Progenitor cell of endocrine pancreas (in vitro differentiated cells): ENCODE measurements around the gene DTNA. TPM values are rescaled to one million over a fixed set of nuclear protein-coding genes. Genes with fewer than 3 reads are reported as not detected.

Source experiments
- DNase-seq: peaks from one replicate; pipeline ENCODE4 v3.0.0; 2021; ENCODE audit warnings: low spot score; ENCODE audit not compliant: unreplicated experiment
- H3K27ac Mint-ChIP-seq: 2 replicates; pipeline ENCODE4 v1.8.0; 2021; ENCODE audit warnings: mild to moderate bottlenecking, moderate library complexity, mixed read lengths
- H3K27me3 Mint-ChIP-seq: 2 replicates; pipeline ENCODE4 v1.8.0; 2021; ENCODE audit warnings: mixed read lengths
- H3K36me3 Mint-ChIP-seq: 2 replicates; pipeline ENCODE4 v1.8.0; 2022; ENCODE audit warnings: mixed read lengths; ENCODE audit not compliant: insufficient read depth
- H3K4me1 Mint-ChIP-seq: 2 replicates; pipeline ENCODE4 v1.8.0; 2021; ENCODE audit warnings: low read depth, mixed read lengths
- H3K4me3 Mint-ChIP-seq: 2 replicates; pipeline ENCODE4 v1.8.0; 2021; ENCODE audit warnings: low read depth, mild to moderate bottlenecking, moderate library complexity, mixed read lengths
- H3K9me3 Mint-ChIP-seq: 2 replicates; pipeline ENCODE4 v1.8.0; 2021; ENCODE audit warnings: low read depth, mixed read lengths
- total RNA-seq: library from RNA; stranded (reverse); gene quantifications from 2 replicates; pipeline ENCODE4 v1.2.1, GENCODE V29; 2021
- TF ChIP-seq, protein P1 (sequence below): fragments of 200-600 bp; sonication (generic); IDR thresholded peaks from one replicate; pipeline ENCODE4 v1.5.0; 2021; ENCODE audit warnings: antibody characterized with exemption, mild to moderate bottlenecking; ENCODE audit not compliant: unreplicated experiment

The DTNA gene
- total RNA-seq, 1 donor from 2014 or later, result 25.4 TPM

DNA sequence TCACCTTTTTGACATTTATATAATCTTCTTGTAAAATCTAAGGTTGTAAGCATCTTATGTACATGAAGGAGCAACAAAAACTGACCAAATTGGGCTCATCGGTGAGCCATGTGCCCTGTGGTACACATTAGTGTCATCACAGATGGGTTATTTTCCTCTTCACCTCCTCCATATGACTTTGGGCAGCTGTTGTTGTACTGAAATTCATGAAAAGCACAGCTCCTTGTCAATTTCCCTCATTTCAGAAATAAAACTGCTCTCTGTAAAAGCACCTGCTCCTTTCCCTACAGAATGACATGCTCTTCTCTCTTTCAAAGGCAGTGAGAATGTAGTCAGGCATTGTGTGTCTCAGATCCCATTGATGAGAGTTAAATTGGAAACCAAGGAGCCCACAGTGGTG lies 42.0 kb downstream of the DTNA start:
- no peak for DNase-seq
- H3K9me3 Mint-ChIP-seq, result peaks cover 15% of the 10 kb centered on the region

DNA sequence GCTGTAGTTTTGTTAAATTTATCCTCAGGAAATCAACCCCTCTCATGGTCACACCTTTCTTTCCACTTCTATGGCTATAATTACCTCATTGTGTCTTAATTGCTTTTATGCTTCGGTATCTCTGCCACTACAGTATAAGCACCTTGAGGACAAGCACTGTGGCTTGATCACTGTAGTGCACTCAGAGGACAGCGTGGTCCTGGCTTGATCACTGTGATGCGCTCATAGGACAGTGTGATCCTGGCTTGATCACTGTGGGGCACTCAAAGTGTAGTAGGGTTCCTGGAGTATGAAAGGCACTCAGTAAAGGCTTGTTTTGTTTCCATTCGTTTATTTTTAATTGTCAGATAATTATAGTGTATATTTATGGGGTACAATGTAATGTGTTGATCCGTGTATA lies 44.2 kb downstream of the DTNA start:
- H3K27ac Mint-ChIP-seq, result no peak overlapping the region
- no peaks in the 10 kb centered on the region for H3K27me3 Mint-ChIP-seq
- TF ChIP-seq, protein P1, sequence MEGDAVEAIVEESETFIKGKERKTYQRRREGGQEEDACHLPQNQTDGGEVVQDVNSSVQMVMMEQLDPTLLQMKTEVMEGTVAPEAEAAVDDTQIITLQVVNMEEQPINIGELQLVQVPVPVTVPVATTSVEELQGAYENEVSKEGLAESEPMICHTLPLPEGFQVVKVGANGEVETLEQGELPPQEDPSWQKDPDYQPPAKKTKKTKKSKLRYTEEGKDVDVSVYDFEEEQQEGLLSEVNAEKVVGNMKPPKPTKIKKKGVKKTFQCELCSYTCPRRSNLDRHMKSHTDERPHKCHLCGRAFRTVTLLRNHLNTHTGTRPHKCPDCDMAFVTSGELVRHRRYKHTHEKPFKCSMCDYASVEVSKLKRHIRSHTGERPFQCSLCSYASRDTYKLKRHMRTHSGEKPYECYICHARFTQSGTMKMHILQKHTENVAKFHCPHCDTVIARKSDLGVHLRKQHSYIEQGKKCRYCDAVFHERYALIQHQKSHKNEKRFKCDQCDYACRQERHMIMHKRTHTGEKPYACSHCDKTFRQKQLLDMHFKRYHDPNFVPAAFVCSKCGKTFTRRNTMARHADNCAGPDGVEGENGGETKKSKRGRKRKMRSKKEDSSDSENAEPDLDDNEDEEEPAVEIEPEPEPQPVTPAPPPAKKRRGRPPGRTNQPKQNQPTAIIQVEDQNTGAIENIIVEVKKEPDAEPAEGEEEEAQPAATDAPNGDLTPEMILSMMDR, result no peak
- no peak overlapping the region for H3K4me3 Mint-ChIP-seq
- H3K9me3 Mint-ChIP-seq, result peaks cover 12% of the 10 kb centered on the region
- H3K4me1 Mint-ChIP-seq, result peaks cover 11% of the 10 kb centered on the region
- no peaks in the 10 kb centered on the region for H3K36me3 Mint-ChIP-seq
- no peak for DNase-seq

More for the DNA sequence above, 42.0 kb downstream of the DTNA start:
- no peaks in the 10 kb centered on the region for H3K27me3 Mint-ChIP-seq
- no peak overlapping the region for H3K27ac Mint-ChIP-seq
- TF ChIP-seq, protein P1, result no peak
- no peaks in the 10 kb centered on the region for H3K4me1 Mint-ChIP-seq
- no peaks in the 10 kb centered on the region for H3K36me3 Mint-ChIP-seq
- no peak overlapping the region for H3K4me3 Mint-ChIP-seq

DNA sequence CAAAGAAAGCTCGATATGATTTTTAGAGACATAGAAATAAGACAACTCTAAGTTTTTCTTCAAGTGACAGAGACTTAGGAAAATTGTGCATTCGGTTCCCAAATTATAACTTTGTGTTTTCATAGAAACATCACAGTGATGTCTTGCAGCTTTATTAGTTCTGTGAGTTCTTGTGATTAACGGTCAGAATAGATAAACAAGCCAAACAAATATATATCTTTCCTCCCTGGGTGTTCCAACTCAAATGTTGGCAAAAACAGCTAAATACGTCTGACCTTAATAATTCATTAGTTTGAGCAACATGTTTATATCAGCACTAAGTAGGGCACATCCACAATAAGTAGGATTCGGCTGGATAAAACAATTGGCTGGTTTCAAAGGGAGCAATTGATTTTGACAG lies 47.6 kb downstream of the DTNA start:
- peaks cover 2% of the 10 kb centered on the region for H3K36me3 Mint-ChIP-seq
- H3K27me3 Mint-ChIP-seq, result no peaks in the 10 kb centered on the region
- peaks cover 12% of the 10 kb centered on the region for H3K9me3 Mint-ChIP-seq
- H3K4me3 Mint-ChIP-seq, result no peak overlapping the region
- DNase-seq, result no peak
- H3K4me1 Mint-ChIP-seq, result peaks cover 11% of the 10 kb centered on the region
- H3K27ac Mint-ChIP-seq, result no peak overlapping the region
- TF ChIP-seq, protein P1, result no peak

DNA sequence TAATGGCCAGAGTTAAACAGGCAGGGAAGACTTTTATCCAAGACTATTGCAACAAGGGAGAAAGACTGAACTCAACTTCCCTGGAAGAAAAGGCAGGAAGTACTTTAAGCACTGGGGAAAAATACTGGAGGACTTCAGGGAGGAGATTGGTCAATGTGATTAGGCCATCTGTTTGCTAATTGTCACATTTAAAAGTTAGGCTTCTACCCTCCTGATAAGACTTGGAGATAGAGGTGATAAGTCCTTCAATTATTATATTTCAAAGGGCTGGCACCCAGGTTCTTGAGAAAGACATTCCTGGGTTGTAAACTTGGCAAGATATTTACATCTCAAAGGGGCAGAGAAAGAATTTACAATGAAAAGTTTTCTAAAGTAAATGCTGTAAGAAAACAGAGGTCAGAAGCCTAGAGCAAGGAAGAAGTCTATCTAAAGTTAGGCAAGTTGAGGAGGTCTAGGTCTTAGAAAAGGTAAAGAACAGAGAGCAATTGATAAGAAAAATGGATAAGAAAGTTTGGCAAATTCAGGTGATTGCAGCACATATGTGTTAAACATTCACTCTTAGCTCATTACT lies 48.4 kb downstream of the DTNA start:
- Mint-ChIP-seq H3K27ac (peak overlapping the region; percentile 49), H3K9me3 (peaks cover 12% of the 10 kb centered on the region), H3K4me3 (no peak overlapping the region)

DNA sequence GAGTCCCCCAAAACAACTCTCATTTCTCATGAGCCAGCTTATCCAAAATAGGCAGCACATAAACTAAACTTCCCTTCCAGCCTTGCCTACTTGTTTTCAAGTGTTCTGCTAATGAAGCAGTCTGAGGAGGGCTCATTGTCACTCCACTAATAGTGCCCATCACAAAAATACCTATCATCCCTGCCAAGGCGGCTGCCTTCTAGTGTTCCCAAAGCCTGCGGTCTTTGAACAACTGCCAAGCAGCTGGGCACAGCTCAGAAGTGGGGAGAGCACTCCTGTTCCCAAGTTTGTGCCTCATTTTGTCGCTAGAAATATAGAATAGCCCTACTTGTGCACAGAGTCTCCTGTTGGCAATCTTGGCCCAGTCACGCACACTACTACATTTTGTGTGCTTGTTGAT lies 50.3 kb downstream of the DTNA start:
- Mint-ChIP-seq H3K4me1 (peaks cover 11% of the 10 kb centered on the region), H3K27me3 (no peaks in the 10 kb centered on the region), H3K36me3 (peaks cover 2% of the 10 kb centered on the region), H3K4me3 (no peak overlapping the region), H3K27ac (no peak overlapping the region), H3K9me3 (peaks cover 3% of the 10 kb centered on the region)
- DNase-seq, result no peak
- TF ChIP-seq, protein P1, result no peak

More for the DNA sequence above, 48.4 kb downstream of the DTNA start:
- DNase-seq, result no peak
- TF ChIP-seq, protein P1, result no peak
- Mint-ChIP-seq H3K27me3 (no peaks in the 10 kb centered on the region), H3K36me3 (peaks cover 2% of the 10 kb centered on the region), H3K4me1 (peaks cover 11% of the 10 kb centered on the region)
